Progenitor cell of endocrine pancreas (in vitro differentiated cells): ENCODE data around the gene COL27A1. TPM values are rescaled to one million over a fixed set of nuclear protein-coding genes. Genes with fewer than 3 reads are reported as not detected.
A peak's percentile ranks its signal among the peaks of the same experiment; 100 is the strongest.

Experiments used
- DNase-seq: peaks from one replicate; pipeline ENCODE4 v3.0.0; 2021; ENCODE audit warnings: low spot score; ENCODE audit not compliant: unreplicated experiment
- H3K27ac Mint-ChIP-seq: 2 replicates; pipeline ENCODE4 v1.8.0; 2021; ENCODE audit warnings: mild to moderate bottlenecking, moderate library complexity, mixed read lengths
- H3K27me3 Mint-ChIP-seq: 2 replicates; pipeline ENCODE4 v1.8.0; 2021; ENCODE audit warnings: mixed read lengths
- H3K36me3 Mint-ChIP-seq: 2 replicates; pipeline ENCODE4 v1.8.0; 2022; ENCODE audit warnings: mixed read lengths; ENCODE audit not compliant: insufficient read depth
- H3K4me1 Mint-ChIP-seq: 2 replicates; pipeline ENCODE4 v1.8.0; 2021; ENCODE audit warnings: low read depth, mixed read lengths
- H3K4me3 Mint-ChIP-seq: 2 replicates; pipeline ENCODE4 v1.8.0; 2021; ENCODE audit warnings: low read depth, mild to moderate bottlenecking, moderate library complexity, mixed read lengths
- H3K9me3 Mint-ChIP-seq: 2 replicates; pipeline ENCODE4 v1.8.0; 2021; ENCODE audit warnings: low read depth, mixed read lengths
- total RNA-seq: library from RNA; stranded (reverse); gene quantifications from 2 replicates; pipeline ENCODE4 v1.2.1, GENCODE V29; 2021
- TF ChIP-seq, protein P1 (sequence below): fragments of 200-600 bp; sonication (generic); IDR thresholded peaks from one replicate; pipeline ENCODE4 v1.5.0; 2021; ENCODE audit warnings: antibody characterized with exemption, mild to moderate bottlenecking; ENCODE audit not compliant: unreplicated experiment

Gene COL27A1
- total RNA-seq, 1 donor from 2014 or later: 178 TPM

DNA sequence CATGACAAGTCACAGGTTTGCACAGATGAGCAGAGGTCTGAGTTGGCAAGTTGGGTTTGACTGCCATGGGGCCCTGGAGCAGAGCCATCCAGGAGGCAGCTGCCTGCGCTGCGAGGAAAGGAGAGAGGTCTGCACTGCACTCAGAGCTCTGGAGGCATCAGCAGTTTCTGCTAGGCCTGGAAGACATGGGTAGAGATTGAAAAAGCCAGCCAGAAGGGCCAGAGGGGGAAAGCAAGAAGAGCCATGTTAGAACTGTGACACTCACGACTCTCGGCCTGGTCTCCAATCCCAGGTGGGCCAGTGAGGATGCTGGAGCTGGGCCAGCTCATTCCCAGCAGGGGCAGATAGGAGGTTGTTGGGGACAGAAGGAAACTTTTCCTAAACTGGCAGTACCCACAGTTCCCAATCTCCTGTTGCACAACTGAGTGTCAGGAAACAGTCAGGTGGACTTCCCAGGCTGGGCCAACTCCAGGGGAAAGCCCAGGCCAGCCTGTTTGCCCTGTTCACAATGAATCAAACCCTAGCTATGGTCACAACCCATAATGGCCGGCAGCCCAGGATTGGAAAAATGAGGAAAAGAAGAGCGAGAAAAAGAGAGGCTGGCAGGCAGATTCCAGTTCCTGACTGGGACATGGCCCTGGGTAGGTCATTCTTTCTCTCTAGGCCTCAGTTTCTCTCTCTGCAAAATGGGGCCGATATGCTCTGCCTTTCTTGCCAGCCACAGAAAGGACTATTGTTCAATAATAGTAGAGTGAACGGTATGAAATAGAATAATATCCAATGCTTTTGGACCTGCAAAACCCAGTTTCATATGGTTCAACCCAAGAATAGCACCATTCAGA lies 159.8 kb downstream of the COL27A1 start:
- Mint-ChIP-seq H3K27ac (peak overlapping the region; percentile 4), H3K4me3 (no peak overlapping the region), H3K4me1 (no peaks in the 10 kb centered on the region), H3K36me3 (peaks cover 11% of the 10 kb centered on the region), H3K9me3 (no peaks in the 10 kb centered on the region), H3K27me3 (peaks cover 5% of the 10 kb centered on the region)
- DNase-seq: no peak
- TF ChIP-seq, protein P1, sequence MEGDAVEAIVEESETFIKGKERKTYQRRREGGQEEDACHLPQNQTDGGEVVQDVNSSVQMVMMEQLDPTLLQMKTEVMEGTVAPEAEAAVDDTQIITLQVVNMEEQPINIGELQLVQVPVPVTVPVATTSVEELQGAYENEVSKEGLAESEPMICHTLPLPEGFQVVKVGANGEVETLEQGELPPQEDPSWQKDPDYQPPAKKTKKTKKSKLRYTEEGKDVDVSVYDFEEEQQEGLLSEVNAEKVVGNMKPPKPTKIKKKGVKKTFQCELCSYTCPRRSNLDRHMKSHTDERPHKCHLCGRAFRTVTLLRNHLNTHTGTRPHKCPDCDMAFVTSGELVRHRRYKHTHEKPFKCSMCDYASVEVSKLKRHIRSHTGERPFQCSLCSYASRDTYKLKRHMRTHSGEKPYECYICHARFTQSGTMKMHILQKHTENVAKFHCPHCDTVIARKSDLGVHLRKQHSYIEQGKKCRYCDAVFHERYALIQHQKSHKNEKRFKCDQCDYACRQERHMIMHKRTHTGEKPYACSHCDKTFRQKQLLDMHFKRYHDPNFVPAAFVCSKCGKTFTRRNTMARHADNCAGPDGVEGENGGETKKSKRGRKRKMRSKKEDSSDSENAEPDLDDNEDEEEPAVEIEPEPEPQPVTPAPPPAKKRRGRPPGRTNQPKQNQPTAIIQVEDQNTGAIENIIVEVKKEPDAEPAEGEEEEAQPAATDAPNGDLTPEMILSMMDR: no peak

DNA sequence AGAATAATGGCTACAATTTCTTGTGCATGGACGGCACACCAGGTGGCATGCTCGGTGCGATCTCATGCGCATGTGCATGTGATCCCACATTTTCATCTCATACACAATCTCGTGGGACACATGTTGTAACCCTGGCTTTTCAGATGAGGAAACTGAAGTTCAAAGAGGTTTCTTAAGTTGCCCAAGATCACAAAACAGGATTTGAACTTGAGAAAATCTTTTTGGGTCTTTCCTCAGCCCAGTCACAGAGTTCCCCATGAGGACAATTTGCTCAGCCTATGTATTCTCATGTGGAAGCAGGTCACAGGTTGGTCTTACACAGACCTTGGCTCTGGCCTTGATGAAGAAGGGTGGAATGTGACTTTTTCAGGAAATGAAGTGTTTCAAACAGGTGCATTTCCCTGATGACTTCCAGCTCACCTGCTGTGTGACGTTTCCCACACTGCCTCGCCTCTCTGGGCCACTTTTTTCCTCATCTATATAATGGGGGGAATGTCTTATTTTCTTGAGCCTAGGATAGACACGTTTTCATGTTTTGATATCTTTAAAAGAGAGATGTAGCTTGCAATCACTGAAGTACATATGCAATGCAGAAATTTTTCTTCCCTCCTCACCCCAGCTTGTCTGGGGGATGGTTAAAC lies 160.5 kb downstream of the COL27A1 start:
- Mint-ChIP-seq H3K9me3 (no peaks in the 10 kb centered on the region), H3K4me3 (no peak overlapping the region), H3K36me3 (peaks cover 9% of the 10 kb centered on the region), H3K4me1 (no peaks in the 10 kb centered on the region), H3K27ac (no peak overlapping the region), H3K27me3 (peaks cover 5% of the 10 kb centered on the region)
- TF ChIP-seq, protein P1: no peak
- DNase-seq: no peak

DNA sequence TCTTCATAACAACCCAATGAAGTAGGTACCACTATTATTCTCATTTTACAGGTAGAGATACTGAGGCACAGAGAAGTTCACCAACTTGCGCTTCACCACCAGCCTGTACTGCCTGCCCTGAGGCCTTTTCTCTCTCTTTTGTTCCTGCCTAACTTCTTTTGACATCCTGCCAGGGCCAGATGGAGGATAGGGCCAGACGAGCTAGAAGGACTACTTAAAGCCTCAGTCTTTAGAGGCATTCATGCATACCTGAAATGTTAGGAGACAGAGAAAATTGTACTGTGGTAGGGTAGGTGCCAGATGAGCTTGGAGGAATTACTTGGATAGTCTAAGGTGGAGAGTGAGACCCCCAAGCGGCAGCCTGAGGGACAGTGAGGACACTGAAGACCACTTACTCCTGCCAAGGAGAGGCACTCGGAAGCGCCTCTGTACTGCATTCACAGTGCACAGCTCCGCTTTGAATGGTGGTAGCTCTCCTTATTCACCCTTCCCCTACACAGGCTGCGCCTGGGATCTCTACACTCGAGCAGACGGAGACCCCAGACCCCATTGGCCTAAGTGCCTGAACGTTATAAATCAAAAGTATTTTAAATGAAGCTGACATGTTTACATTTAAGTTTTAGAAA lies 161.4 kb downstream of the COL27A1 start:
- no peaks in the 10 kb centered on the region for H3K4me1 Mint-ChIP-seq
- H3K27me3 Mint-ChIP-seq: peaks cover 5% of the 10 kb centered on the region
- H3K4me3 Mint-ChIP-seq: no peak overlapping the region
- H3K27ac Mint-ChIP-seq: no peak overlapping the region
- no peak for DNase-seq
- TF ChIP-seq, protein P1: no peak
- peaks cover 6% of the 10 kb centered on the region for H3K36me3 Mint-ChIP-seq
- H3K9me3 Mint-ChIP-seq: no peaks in the 10 kb centered on the region

DNA sequence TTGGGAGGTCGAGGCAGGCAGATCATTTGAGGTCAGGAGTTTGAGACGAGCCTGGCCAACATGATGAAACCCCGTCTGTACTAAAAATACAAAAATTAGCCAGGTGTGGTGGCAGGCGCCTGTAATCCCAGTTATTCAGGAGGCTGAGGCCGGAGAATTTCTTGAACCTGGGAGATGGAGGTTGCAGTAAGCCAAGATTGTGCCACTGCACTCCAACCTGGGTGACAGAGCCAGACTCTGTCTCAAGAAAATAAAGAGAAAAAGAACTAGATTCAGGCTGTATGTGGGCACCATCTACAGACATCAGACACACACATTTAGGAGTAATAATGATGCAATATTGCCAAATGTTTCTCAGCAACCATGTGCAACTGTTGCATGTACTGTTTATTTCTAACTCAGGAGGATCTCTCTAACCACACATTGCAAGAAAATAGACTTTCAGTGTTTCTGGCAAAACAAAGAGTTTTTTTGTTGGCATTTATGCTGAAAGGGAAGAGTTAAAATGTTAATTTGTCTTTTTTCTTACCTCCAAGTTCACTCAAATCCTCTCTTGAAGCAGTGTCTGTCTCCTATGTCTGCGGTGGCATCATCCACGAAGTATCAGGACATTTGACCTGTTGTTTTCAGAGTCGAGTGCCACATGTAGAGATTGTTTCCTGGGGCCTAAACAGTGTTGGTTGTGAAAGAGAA lies 162.5 kb downstream of the COL27A1 start:
- H3K36me3 Mint-ChIP-seq: no peaks in the 10 kb centered on the region
- H3K4me3 Mint-ChIP-seq: no peak overlapping the region
- H3K9me3 Mint-ChIP-seq: no peaks in the 10 kb centered on the region
- peak overlapping the region; percentile 37 for H3K27ac Mint-ChIP-seq
- TF ChIP-seq, protein P1: no peak
- no peaks in the 10 kb centered on the region for H3K4me1 Mint-ChIP-seq
- DNase-seq: no peak
- peaks cover 5% of the 10 kb centered on the region for H3K27me3 Mint-ChIP-seq

DNA sequence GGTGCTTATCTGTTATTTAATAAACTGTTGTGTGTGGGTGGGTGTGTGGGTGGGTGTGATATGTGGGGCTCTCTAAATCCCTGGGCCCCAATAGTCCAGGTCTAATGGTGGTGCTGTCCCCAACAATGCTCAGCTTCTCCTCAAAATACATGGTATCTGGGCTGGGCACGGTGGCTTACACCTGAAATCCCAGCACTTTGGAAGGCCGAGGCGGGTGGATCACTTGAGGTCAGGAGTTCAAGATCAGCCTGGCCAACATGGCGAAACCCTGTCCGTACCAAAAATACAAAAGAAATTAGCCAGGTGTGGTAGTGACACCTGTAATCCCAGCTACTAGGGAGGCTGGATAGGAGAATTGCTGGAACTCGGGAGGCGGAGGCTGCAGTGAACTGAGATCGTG lies 163.1 kb downstream of the COL27A1 start:
- TF ChIP-seq, protein P1: no peak
- Mint-ChIP-seq H3K4me1 (no peaks in the 10 kb centered on the region), H3K4me3 (no peak overlapping the region), H3K9me3 (no peaks in the 10 kb centered on the region), H3K36me3 (no peaks in the 10 kb centered on the region), H3K27ac (no peak overlapping the region), H3K27me3 (peaks cover 5% of the 10 kb centered on the region)
- DNase-seq: no peak
